ENCODE data around the gene ENGASE.

DNA sequence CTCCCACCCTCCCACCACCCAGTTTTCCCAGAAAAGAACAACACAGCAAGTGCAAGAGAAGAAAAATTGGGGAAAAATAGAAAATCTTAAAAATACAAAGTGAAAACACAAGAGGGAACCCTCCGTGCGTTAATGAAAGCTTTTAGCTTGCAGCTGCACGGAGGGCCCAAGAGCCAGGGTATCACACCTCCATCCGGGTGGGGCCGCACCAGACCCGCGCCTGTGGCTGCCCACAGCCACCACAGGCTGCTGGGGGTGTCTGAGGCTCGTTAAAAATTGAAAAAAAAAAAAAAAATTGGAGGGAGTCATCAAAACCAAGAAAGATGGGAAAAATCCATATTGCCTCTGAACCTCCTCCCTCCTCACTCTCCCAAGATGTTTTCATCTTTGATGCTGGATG, 18.6 kb downstream of the ENGASE start:
- TF ChIP-seq POLR2AphosphoS5 (IDR thresholded peaks at IDR 0.05; ENCODE audit: borderline replicate concordance, low read depth, low read length) = no peak
- TF ChIP-seq EZH2 (IDR thresholded peaks at IDR 0.05) = no peak
